Measurements from ENCODE around the gene UCHL3. TPM values are rescaled to one million over a fixed set of nuclear protein-coding genes. Genes with fewer than 3 reads are reported as not detected.

Gene UCHL3
- total and polyA plus RNA-seq, 9 of the 15 experiments (the other 6 are each of a cell fraction or from before 2014, with no cell fraction given) = 42.2 to 112 (median 85.4) TPM

DNA sequence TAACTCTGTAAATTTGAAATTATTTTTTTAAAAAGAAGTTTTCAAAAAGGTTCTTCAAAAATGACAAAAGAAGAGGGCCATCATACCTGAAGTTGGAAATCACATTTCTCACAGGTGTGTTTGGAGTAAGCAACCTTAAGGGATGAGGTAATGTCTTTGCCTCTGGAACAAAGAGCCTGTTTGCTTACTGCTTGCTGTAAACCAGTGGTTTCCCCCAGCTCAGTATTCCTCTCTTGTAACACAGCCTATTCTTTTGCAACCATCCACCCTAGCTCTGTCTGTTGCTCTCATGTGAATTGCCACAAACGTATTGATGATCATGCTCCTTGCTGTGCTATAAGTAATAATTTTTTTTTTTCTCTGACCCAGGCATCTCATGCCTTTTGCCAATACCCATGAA is 38.1 kb downstream of the UCHL3 start (continued):
- TF ChIP-seq DEAF1 (CRISPR knock-in tag; IDR thresholded peaks at IDR 0.05) (no peak), CBX3 (IDR thresholded peaks at IDR 0.05; ENCODE audit: borderline replicate concordance in 1 of 2, low read length in 2 of 2) (no peak), ZNF785 (CRISPR knock-in tag; IDR thresholded peaks at IDR 0.05) (no peak), KDM4B (IDR thresholded peaks at IDR 0.05; ENCODE audit: borderline replicate concordance in 2 of 2, low read depth in 1 of 2) (no peak), ZNF174 (CRISPR knock-in tag; IDR thresholded peaks at IDR 0.05) (no peak), C11orf30 (IDR thresholded peaks at IDR 0.05; ENCODE audit: low read depth) (no peak), HMGN3 (IDR thresholded peaks at IDR 0.05; ENCODE audit: borderline replicate concordance, extremely low read depth, insufficient read length, low read depth, low read length) (no peak)

DNA sequence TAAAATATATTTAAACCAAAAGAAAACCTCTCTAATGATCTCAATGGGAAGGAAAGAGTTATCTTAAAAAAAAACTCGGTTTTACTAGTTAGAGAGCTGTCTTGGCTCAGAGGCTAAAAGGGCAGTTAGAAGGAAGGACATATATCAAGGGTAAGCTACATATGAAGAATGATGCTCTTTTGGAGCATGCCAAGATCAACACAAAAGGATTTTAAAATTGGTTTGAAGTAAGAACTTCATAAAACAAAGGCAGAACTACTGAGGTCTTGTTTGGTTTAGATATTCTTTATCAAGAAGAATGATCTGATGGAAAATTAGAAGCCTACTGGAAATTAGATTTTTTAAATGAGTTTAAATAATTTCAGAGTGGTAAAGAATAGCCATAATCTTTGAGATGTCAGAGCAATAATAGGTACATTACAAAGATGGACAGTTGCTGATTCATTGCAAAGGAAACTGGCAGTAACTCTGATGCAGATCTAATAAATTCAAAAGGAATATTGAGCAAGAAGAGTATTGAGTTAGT is 47.1 kb downstream of the UCHL3 start:
- Histone ChIP-seq H3K27ac (ENCODE audit: extremely low read depth, low read depth, low read length) (no peak overlapping the region), H3K36me3 (ENCODE audit: control insufficient read depth, insufficient read depth, low read length) (peaks cover under 1% of the 10 kb centered on the region; the same call in 1 of the 3 replicates), H2AFZ (ENCODE audit: low read depth, low read length) (no peak overlapping the region), H3K9ac (ENCODE audit: insufficient read depth in 1 of 2, low read depth in 2 of 2, low read length in 2 of 2) (no peak overlapping the region), H3K9me3 (replicated peaks; ENCODE audit: control insufficient read depth, insufficient read depth, low read depth, low read length) (no peaks in the 10 kb centered on the region), H3K4me2 (ENCODE audit: insufficient read depth, low read length) (no peak overlapping the region), H3K4me1 (replicated peaks in 1 of 2; ENCODE audit: control insufficient read depth in 2 of 2, insufficient read depth in 2 of 2, low read length in 2 of 2) (no peaks in the 10 kb centered on the region), H3K79me2 (ENCODE audit: control insufficient read depth, insufficient read depth, low read length) (no peaks in the 10 kb centered on the region), H3K9me1 (ENCODE audit: control insufficient read depth, insufficient read depth, low read length) (no peaks in the 10 kb centered on the region), H3K4me3 (no peak overlapping the region), H4K20me1 (replicated peaks; ENCODE audit: control insufficient read depth, insufficient read depth, low read length) (no peaks in the 10 kb centered on the region), H3K27me3 (ENCODE audit: control insufficient read depth in 2 of 2, insufficient read depth in 2 of 2, low read length in 2 of 2) (no peaks in the 10 kb centered on the region)
- POLR2A ChIA-PET = no interaction called here
- WGBS (ENCODE audit: insufficient coverage, low coverage, missing lambda C conversion rate) = 22% methylated on average over 1 of the region's 1 CpG
- FAIRE-seq (no peak), DNase-seq (ENCODE audit: extremely low read depth in 1 of 4, low spot score in 3 of 4) (no peak), ATAC-seq (no peak)
- TF ChIP-seq ZBTB1 (CRISPR knock-in tag; IDR thresholded peaks at IDR 0.05; ENCODE audit: borderline replicate concordance, low read depth) (no peak), FOXJ3 (CRISPR knock-in tag; IDR thresholded peaks at IDR 0.05) (no peak), ZNF347 (CRISPR knock-in tag; IDR thresholded peaks at IDR 0.05; ENCODE audit: low read depth) (no peak), ETS2 (tag; IDR thresholded peaks at IDR 0.05; ENCODE audit: borderline replicate concordance, poor library complexity, severe bottlenecking) (no peak), KLF1 (tag; IDR thresholded peaks at IDR 0.05) (no peak)
- BruUV-seq (replicated peaks) = no TSS peak
- intact Hi-C loops (cut with micrococcal nuclease) = no loop called here
- in situ Hi-C loops (cut with MboI) = no loop called here
- CTCF ChIA-PET (ENCODE audit: low intra/inter-chr PET ratio) = no interaction called here

Measured in K562 (cell line).